ENCODE measurements around the gene PCBD1. TPM values are rescaled to one million over a fixed set of nuclear protein-coding genes. Genes with fewer than 3 reads are reported as not detected.

Gene PCBD1
- total RNA-seq (10 to 100 TPM; 12.4 to 14.7 TPM), polyA plus RNA-seq (10 to 100 TPM; 21.2 to 22.5 TPM)

GRCh38 chr10:70887804-70888800 lies at the start of gene PCBD1:
Gene PCBD1 (minus strand): TSS chr10:70888565. CDS start chr10:70888533, 32 bp downstream.
- H3K27ac ChIP-seq (ENCODE audit: low read depth, low read length), result peak within 1 kb of the TSS; percentile 73
- H3K4me1 Mint-ChIP-seq, result peaks cover 4 to 16% (median 11%) of the 10 kb centered on the region in 4 donors
- peaks cover 3% of the 10 kb centered on the region for H3K36me3 ChIP-seq (ENCODE audit: insufficient read depth, low read length)
- POLR2A ChIA-PET (ENCODE audit: partially characterized antibody), result interaction anchor here (0.6 to 1.1 kb wide), 3 partner anchors 10 to 484 kb away, joined by 3 read pairs; partner anchors contain the start of gene EIF4EBP2
- peak; percentile 65 to 78 (median 74) for DNase-seq
- H3K27me3 Mint-ChIP-seq, result no peaks in the 10 kb centered on the region
- H3K4me3 Mint-ChIP-seq, result peak within 1 kb of the TSS; percentile 85 to 93 (median 88)
- intact Hi-C loops (cut with micrococcal nuclease), result no loop called here
- peak within 1 kb of the TSS; percentile 72 to 93 (median 89) for H3K27ac Mint-ChIP-seq
- peaks cover 9 to 12% of the 10 kb centered on the region in 2 donors for H3K36me3 Mint-ChIP-seq
- peak within 1 kb of the TSS; percentile 26 to 77 for H3K4me3 ChIP-seq (ENCODE audit: low read length in 2 of 2)
- CTCF ChIA-PET (ENCODE audit: partially characterized antibody), result interaction anchor here (1.0 to 3.1 kb wide), 8 partner anchors 9 to 329 kb away, joined by 3 to 13 read pairs (median 5); partner anchors contain the start of gene SGPL1
- H3K9me3 ChIP-seq (ENCODE audit: control insufficient read depth in 1 of 2, low read length in 2 of 2), result no peaks in the 10 kb centered on the region
- no peaks in the 10 kb centered on the region for H3K27me3 ChIP-seq (ENCODE audit: insufficient read depth, low read length)
- H3K9me3 Mint-ChIP-seq, result no peaks in the 10 kb centered on the region
- peaks cover 7% of the 10 kb centered on the region for H3K4me1 ChIP-seq (ENCODE audit: insufficient read depth, low read length)

DNA sequence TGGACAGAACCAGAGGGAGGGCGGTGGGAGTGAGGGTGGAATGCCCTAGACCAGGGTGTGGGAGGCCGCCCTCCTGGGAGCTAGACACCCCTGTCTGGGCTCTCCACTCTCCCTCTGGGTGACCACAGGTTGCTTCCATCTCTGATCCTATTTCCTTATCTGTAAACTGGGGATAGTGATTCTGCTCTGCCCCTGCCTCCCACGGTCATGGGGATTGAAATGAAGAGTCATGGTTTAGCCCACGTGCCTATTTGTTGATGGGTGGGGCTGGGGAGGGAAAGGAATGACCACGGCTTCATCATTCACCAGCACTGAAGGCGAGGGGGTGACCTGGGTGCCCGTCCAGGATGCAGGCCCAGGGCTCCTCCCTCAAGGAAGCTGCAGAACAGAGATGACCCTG lies 49.3 kb upstream of the PCBD1 start:
- Mint-ChIP-seq H3K9me3 (no peaks in the 10 kb centered on the region), H3K36me3 (no peaks in the 10 kb centered on the region)
- CTCF ChIA-PET (ENCODE audit: partially characterized antibody), result no interaction called here

GRCh38 chr10:70936111-70936510 lies 47.7 kb upstream of the PCBD1 start:
- no peak for DNase-seq
- Mint-ChIP-seq H3K9me3 (no peaks in the 10 kb centered on the region), H3K27ac (no peak overlapping the region), H3K27me3 (peaks cover 5 to 7% of the 10 kb centered on the region in 2 donors), H3K36me3 (no peaks in the 10 kb centered on the region), H3K4me3 (no peak overlapping the region), H3K4me1 (no peaks in the 10 kb centered on the region)
- Histone ChIP-seq H3K27me3 (ENCODE audit: insufficient read depth, low read length) (no peaks in the 10 kb centered on the region), H3K9me3 (ENCODE audit: control insufficient read depth in 1 of 2, low read length in 2 of 2) (no peaks in the 10 kb centered on the region), H3K27ac (ENCODE audit: low read depth, low read length) (no peak overlapping the region), H3K36me3 (ENCODE audit: insufficient read depth, low read length) (no peaks in the 10 kb centered on the region), H3K4me1 (ENCODE audit: insufficient read depth, low read length) (no peaks in the 10 kb centered on the region), H3K4me3 (ENCODE audit: low read length in 2 of 2) (no peak overlapping the region)
- intact Hi-C loops (cut with micrococcal nuclease), result no loop called here
- ChIA-PET POLR2A (ENCODE audit: partially characterized antibody) (no interaction called here), CTCF (ENCODE audit: partially characterized antibody) (interaction anchor here (2.6 kb wide), 1 partner anchor 10 kb away, joined by 12 read pairs; no protein-coding TSS in a partner anchor)

More for the DNA sequence above, 49.3 kb upstream of the PCBD1 start:
- Histone ChIP-seq H3K36me3 (ENCODE audit: insufficient read depth, low read length) (no peaks in the 10 kb centered on the region), H3K9me3 (ENCODE audit: control insufficient read depth in 1 of 2, low read length in 2 of 2) (no peaks in the 10 kb centered on the region), H3K4me3 (ENCODE audit: low read length in 2 of 2) (no peak overlapping the region), H3K4me1 (ENCODE audit: insufficient read depth, low read length) (no peaks in the 10 kb centered on the region), H3K27me3 (ENCODE audit: insufficient read depth, low read length) (no peaks in the 10 kb centered on the region), H3K27ac (ENCODE audit: low read depth, low read length) (no peak overlapping the region)
- H3K27ac Mint-ChIP-seq, result no peak overlapping the region
- H3K27me3 Mint-ChIP-seq, result peaks cover 5 to 7% of the 10 kb centered on the region in 2 donors
- POLR2A ChIA-PET (ENCODE audit: partially characterized antibody), result no interaction called here
- intact Hi-C loops (cut with micrococcal nuclease), result no loop called here
- no peaks in the 10 kb centered on the region for H3K4me1 Mint-ChIP-seq
- DNase-seq, result no peak
- no peak overlapping the region for H3K4me3 Mint-ChIP-seq

GRCh38 chr10:70935631-70936030 lies 47.3 kb upstream of the PCBD1 start:
- ChIA-PET CTCF (ENCODE audit: partially characterized antibody) (interaction anchor here (2.6 kb wide), 1 partner anchor 10 kb away, joined by 12 read pairs; no protein-coding TSS in a partner anchor), POLR2A (ENCODE audit: partially characterized antibody) (no interaction called here)
- H3K4me3 ChIP-seq (ENCODE audit: low read length in 2 of 2), result no peak overlapping the region
- no peak for DNase-seq
- H3K27ac Mint-ChIP-seq, result no peak overlapping the region
- intact Hi-C loops (cut with micrococcal nuclease), result no loop called here
- no peaks in the 10 kb centered on the region for H3K9me3 Mint-ChIP-seq
- no peaks in the 10 kb centered on the region for H3K36me3 ChIP-seq (ENCODE audit: insufficient read depth, low read length)
- H3K36me3 Mint-ChIP-seq, result no peaks in the 10 kb centered on the region
- no peak overlapping the region for H3K4me3 Mint-ChIP-seq
- peaks cover 5 to 7% of the 10 kb centered on the region in 2 donors for H3K27me3 Mint-ChIP-seq
- no peaks in the 10 kb centered on the region for H3K9me3 ChIP-seq (ENCODE audit: control insufficient read depth in 1 of 2, low read length in 2 of 2)
- no peaks in the 10 kb centered on the region for H3K27me3 ChIP-seq (ENCODE audit: insufficient read depth, low read length)
- H3K27ac ChIP-seq (ENCODE audit: low read depth, low read length), result no peak overlapping the region
- no peaks in the 10 kb centered on the region for H3K4me1 ChIP-seq (ENCODE audit: insufficient read depth, low read length)
- no peaks in the 10 kb centered on the region for H3K4me1 Mint-ChIP-seq

DNA sequence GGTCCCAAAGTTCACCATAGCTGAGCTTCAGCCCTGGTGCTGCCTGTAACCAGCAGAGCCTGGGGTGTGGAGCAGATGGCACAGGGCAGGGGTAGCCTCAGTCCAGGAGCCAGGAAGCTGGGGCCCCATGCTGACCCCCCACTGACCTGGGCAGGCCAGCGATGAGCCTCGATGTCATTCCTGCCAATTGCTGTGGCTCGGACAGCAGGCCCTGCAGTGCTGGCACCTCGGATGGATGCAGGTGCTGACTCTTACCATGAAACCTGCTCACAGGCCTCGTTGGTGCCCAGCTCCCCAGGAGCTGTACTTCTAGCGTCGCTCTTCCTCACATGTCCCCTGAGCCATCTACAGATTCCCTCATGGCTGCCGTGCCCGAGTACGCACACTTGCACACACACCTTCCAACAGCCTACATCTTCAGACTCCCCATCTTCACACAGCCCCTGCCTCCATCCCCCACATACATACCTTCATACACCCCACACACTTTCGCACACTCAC lies 46.8 kb upstream of the PCBD1 start:
- ChIA-PET CTCF (ENCODE audit: partially characterized antibody) (interaction anchor here (2.6 kb wide), 1 partner anchor 10 kb away, joined by 12 read pairs; no protein-coding TSS in a partner anchor), POLR2A (ENCODE audit: partially characterized antibody) (no interaction called here)
- Histone ChIP-seq H3K36me3 (ENCODE audit: insufficient read depth, low read length) (no peaks in the 10 kb centered on the region), H3K27me3 (ENCODE audit: insufficient read depth, low read length) (no peaks in the 10 kb centered on the region), H3K4me1 (ENCODE audit: insufficient read depth, low read length) (no peaks in the 10 kb centered on the region), H3K9me3 (ENCODE audit: control insufficient read depth in 1 of 2, low read length in 2 of 2) (no peaks in the 10 kb centered on the region), H3K27ac (ENCODE audit: low read depth, low read length) (no peak overlapping the region), H3K4me3 (ENCODE audit: low read length in 2 of 2) (no peak overlapping the region)
- Mint-ChIP-seq H3K27ac (no peak overlapping the region), H3K4me3 (no peak overlapping the region), H3K27me3 (peaks cover 5 to 7% of the 10 kb centered on the region in 2 donors), H3K9me3 (no peaks in the 10 kb centered on the region), H3K36me3 (no peaks in the 10 kb centered on the region), H3K4me1 (no peaks in the 10 kb centered on the region)
- intact Hi-C loops (cut with micrococcal nuclease), result no loop called here
- no peak for DNase-seq

DNA sequence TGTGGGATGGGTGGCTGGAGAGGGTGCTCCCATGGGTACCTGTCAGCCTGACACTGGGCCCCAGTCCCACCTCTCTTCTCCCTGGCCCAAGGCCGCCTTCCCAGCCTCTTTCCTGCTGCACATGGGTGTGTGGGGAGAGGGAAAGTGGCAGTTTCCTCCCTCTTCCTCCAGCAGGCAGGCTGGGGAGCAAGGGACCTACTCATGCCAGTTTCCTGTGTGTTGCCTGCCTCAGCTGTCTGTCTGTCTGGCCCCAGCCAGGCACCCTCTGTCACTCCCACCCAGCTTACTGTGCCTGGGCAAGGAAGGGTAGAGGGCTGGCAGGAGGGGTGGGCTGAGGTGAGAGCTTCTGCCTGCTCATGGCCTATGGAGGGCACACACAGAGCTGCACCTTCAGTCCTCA lies 46.3 kb upstream of the PCBD1 start:
- ChIA-PET CTCF (ENCODE audit: partially characterized antibody) (interaction anchor here (2.6 kb wide), 1 partner anchor 9 kb away, joined by 12 read pairs; no protein-coding TSS in a partner anchor), POLR2A (ENCODE audit: partially characterized antibody) (no interaction called here)
- Histone ChIP-seq H3K27me3 (ENCODE audit: insufficient read depth, low read length) (no peaks in the 10 kb centered on the region), H3K4me1 (ENCODE audit: insufficient read depth, low read length) (no peaks in the 10 kb centered on the region), H3K27ac (ENCODE audit: low read depth, low read length) (no peak overlapping the region), H3K9me3 (ENCODE audit: control insufficient read depth in 1 of 2, low read length in 2 of 2) (no peaks in the 10 kb centered on the region), H3K36me3 (ENCODE audit: insufficient read depth, low read length) (no peaks in the 10 kb centered on the region), H3K4me3 (ENCODE audit: low read length in 2 of 2) (no peak overlapping the region)
- H3K36me3 Mint-ChIP-seq, result no peaks in the 10 kb centered on the region
- intact Hi-C loops (cut with micrococcal nuclease), result no loop called here
- H3K4me3 Mint-ChIP-seq, result no peak overlapping the region
- no peaks in the 10 kb centered on the region for H3K4me1 Mint-ChIP-seq
- H3K27me3 Mint-ChIP-seq, result peaks cover 5 to 7% of the 10 kb centered on the region in 2 donors
- no peaks in the 10 kb centered on the region for H3K9me3 Mint-ChIP-seq
- no peak for DNase-seq
- H3K27ac Mint-ChIP-seq, result no peak overlapping the region
